Effector CD8-positive, alpha-beta T cell (primary cell): ENCODE data around the gene RNF227.
A peak's percentile ranks its signal among the peaks of the same experiment; 100 is the strongest.

Source experiments
- DNase-seq: peaks from one replicate; lab custom pipeline; 2025; lab: John Stamatoyannopoulos, UW

RNF227 gene

DNA sequence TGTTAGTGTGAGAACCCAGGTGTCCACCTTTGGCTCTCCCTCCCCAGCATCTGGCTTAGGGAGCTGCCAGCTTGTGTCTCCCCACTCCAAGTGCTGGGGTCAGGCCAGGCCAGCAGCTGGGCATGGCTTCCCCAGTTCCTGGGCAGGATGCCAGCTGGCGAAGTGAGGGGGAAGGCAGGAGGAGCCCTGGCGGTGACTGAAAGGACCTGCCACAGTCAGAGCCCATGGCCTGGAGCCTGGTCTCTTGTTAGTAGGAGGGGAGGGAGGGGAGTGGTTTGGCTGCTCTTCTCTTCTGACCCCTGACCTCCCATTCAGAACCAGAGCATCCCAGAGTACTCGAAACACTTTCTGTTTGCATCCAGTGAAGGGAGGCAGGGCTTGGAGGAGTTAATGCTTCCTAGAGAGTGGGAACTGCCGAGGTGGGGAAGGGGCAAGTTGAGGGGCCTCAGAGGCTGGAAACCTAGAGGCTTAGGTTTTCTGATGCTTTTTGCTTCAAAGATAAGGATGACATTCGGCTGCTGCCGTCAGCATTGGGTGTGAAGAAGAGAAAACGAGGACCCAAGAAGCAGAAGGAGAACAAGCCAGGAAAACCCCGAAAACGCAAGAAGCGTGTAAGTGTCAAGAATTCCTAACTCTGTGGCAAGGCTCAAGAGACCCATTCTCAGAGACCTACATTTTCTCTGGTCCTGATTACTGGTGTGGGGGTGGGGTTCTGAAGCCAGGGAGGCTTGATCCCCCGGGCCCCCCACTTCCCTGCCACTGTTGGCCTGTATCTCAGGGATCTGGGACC, 26.7 kb downstream of the RNF227 start:
- DNase-seq = peak; percentile 21

DNA sequence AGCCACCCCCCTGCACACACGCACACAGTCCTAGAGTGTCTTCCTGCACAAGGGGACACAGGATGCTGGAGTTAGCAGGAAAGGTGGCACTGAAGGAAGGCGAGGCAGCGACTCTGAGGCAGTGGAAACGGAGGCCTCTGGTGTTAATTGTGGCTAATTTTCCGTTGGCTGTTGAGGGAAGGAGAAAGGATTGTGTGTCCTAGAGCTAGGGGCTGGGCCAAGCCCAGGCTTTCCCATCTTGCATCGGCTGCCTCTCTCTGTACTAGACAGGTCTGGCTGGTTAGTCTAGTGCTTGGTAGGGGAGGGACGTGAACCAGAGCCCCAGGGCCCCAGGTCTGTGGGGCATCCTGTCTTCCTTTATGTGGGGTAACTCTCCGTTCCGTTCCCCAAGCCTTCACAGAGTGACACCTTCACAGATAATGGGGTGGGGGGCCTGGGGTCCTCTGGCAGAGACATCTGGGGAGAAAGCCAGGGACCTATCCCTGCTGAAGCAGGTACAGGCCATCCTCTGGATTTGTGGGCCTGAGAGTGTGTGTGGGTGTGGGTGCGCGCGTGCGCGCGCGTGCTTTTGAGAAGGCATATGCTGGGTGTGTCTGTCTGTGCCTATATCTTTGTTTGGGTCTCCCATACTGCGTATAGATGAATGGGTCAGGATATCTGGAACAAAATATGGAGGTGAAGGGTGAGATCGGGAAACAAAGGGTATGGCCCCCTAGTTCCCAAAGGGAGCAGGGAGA, 27.7 kb downstream of the RNF227 start, which contains the start of gene CHD3:
Gene CHD3, plus strand, starts transcription at position 606 of the 737 bp plus-strand sequence. CDS start 212 bp downstream, outside the sequence.
- DNase-seq = no peak

DNA sequence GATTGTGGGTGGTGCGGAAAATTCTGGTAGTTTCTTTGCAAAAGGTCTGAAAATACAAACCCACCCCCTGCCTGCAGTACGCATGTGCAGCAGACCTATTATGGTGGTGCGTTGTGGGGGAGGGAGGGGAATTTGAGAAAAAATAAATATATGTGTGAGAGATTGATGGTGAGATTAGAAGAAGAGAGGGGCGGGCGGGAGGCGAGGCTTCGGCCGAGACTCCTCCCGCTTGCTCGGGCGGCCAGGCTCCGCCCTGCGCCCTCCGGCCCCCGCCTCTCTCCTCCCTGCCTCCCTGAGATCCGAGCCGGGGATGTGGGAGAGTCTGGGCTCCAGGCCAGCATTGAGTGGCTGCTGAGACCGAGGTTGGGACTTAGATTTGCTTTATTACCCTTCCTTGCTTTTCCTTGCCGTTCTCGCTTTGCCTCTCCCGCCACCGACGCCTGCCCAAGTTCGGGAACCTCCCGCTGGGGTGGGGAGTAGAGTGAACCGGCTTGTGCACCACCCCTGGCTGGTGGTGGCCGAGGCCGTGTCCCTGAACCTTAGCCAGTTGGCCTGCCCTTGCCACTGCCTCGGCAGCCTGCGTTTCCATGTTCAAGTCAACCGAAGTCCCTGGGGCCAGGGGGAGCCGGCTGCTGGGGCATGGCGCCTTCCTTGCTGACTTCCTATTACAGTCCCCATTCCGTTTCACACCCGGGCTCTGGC, 28.5 kb downstream of the RNF227 start:
- DNase-seq = peak; percentile 80

DNA sequence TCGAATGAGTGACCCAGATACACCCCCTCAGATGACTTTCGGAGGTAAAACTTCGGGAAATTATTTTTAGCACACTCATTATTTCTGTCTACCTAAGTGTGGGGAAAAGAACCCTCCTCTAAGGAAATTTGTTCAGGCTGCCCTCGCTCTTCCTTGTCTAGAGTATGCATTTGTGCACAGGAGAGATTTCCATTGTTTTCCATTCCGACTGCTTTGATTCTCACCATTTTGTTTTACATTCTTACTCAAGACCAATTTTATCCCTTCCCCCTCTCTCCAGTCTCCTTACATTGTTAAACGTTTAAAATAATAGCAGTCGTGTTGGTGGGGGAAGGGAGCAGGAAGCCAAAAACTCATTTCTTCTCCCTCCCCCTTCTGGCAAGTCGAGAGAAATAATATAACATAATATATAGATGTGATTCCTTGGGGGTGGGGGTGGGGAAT, 29.0 kb downstream of the RNF227 start:
- DNase-seq = no peak

DNA sequence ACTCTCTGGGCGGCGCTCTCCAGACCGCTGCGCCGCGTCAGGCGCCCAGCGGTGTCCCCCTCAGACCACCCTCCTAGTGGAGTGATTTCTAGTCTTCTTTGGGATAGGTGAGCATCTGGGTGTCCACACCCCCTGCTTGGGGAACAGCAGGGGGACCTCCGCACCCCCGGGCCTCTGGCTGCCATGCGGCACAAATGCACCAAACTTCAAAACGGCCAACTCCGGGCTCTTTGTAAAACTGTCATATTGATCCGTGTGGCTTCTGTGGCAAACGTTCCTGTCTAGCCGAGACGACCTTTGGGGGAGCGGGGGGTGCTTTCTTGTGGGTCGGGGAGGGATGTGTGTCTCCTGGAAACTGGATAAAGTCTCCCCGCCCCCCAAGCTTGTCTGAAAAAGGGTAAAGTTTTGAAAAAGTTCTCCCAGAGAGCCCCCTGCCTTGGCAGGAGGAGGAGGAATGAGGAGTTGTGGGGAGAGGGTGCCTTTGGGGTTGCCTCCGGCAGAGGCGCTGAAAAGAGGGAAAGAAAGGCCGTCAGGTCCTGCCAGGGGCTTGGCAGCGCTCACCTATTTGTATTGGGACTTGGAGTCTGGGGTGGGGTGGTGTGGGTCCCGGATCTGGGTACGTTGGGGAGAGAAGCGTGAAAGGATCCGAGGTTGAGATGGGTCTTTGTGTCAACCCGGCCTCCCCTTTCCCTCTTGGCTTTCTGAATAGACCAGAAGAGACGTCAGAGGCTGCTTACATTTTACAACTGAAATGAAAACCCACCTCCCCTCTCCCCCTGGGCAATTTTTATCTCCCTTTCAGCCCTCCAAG, 29.7 kb downstream of the RNF227 start:
- DNase-seq = peak; percentile 65

DNA sequence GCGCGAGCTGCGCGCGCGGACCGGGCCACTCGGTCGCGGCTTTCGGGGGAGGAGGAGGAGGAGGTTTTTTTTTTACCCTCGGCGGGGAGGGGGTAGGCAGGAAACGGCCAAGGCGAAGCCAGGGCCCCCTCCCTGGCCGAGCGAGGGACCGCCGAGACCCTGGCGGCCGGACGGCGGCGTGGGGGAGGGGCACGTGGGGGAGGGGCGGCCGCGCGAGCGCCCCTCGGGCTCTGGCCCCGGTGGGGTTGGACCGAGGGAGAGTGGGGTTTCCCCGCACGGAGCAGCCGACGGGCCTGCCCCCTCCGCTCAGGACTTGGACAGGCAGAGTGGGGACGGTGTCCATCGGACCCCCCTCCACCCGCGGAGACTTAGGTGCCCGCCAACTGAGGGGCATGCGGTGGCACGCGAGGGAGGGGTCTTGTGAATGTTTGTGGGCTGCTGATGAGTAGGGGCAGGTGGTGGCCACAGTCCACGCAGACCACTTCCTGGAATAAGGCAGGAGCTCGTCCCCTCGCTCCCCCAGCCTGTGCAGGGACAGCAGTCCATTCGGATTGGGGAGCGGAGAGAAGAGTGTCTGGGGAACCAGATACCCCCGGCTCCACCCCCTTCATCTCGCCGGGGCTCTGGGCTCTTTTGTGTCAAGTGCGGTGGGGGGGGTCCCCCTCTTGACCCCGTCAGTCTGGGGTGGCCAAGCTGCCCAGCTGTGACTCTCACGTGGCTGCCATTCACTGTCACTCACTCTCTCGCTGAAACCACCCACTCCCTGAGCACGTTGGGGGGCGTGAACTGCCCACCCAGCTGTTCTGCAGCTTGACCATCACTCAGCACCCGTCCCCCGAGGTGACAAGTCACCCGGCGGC, 30.5 kb downstream of the RNF227 start:
- DNase-seq = peak; percentile 29

DNA sequence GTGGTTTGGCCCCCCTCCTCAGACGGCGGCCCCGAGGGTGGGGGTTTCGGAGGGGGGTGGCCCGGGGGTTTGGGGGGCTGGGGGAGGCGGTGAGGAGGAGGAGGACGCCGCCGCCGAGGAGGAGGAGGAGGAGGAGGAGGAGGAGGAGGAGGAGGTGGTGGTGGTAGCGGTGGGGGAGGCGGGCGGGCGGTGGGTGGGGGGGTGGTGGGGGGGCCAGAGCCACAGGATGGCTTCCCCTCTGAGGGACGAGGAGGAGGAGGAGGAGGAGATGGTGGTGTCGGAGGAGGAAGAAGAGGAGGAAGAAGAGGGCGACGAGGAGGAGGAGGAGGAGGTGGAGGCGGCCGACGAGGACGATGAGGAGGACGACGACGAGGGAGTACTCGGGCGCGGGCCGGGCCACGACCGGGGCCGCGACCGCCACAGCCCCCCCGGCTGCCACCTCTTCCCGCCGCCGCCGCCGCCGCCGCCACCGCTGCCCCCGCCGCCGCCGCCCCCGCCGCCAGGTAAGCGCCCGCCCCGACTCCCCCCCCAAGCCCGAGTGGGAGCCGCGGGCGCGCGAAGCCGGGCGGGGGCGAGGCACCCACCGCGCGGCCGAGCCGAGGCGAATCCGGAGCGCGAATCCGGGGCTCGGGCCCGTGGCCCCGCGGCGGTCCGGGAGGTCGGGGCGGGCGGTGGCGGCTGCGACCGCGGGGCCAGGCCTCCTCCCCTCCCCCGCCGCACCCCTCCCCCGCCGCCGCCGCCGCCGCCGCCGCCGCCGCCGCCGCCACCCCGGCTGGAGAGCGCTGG, 31.3 kb downstream of the RNF227 start:
- DNase-seq = peak; percentile 9

DNA sequence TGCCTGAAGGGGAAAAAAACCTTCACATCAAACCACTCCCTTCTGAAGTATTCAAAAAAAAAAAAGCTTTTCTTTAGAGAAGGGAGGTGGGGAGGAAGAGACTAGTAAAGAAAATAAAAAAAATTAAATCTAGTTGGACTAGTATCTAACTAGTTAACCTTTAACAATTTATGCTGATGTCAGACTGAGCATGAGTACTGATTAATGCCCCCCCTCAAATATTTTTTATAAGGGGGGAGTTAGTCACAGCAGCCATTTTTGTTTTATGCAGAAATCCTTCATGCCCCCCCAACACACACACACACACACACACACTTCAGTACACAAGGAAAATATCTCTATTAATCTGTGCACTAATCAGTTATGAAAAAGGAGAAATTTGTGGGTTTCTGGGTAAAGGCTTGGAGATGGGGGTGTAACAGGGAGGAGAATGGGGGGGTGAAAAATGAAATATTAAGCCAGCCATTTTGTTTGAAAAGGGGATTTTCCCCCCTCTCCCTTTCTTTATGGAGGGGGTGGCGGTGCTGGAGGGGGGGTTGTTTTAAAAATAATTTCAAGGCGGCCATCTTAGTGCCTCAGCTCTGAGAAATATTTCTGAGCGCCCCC, 32.2 kb downstream of the RNF227 start:
- DNase-seq = peak; percentile 34

DNA sequence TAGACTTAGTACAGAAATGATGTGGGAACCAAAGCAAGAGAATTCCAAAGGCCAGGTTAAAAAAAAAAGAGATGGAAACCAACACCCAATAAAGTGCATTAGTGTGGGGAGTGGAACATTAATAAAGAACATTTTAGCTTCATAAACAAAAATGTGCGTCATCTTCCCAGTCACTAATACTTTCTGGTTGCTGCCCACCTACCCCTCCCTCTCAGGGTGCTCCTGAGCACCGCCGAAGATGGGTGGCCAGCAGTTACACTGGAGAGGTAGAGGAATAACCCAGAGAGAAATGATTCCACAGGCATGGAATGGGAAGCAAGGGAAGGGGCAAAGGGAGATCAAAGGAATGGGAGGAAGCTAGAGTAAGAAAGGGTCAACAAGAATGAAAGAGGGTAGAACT, 33.5 kb downstream of the RNF227 start:
- DNase-seq = no peak

DNA sequence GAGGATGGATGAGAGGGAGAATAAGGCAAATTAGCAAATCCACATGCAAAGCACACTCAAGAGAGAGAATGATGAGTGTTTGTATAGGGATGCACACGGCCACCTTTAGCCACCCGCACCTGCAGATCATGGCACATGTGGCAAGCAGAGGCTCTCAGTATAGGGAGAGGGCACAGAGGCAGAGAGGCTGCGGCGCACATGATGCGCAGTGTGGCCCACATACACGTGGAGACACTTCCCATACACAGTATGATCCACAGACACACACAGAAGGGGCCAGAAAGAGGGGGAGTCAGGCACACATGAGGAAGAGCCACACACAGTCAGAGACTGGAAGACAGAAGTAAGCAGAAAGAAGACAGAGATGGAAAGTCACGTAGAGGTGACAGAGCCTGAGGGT, 34.0 kb downstream of the RNF227 start:
- DNase-seq = no peak

DNA sequence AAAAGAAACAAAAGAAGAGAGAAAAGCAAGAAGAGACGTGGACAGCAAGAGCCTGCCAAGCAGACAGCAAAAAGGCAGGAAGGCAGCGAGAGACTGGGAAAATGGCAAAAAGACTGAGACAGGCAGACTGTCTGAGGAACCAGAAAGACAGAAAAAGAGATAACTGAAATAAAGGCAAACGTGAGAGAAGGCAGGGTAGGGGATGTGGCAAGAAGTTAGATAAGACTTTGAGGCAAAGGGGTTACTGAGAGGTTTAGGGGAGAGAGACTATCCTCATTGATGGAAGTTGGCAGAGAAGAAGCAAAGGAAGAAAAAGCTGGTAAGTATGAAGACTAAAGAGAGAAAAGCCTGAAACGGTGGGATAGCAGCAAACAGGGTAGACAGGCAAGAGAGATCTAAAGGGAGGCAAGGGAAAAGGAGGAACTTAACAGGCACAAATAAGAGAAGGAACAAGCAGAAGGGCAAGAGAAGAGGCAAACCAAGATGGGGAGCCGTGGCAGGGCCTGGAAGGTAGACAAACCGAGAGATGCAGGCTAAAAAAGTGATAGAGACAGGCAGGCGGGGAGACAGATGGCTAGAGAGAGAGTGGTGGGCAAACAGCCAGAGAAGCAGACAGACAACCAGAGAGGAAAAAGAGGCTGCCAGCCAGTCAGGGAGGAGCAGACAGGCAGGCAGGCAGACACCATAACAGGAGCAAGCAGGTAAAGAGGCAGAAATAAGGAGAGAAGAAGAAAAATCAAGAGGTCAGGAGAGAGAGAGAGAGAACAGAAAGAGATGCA, 34.6 kb downstream of the RNF227 start:
- DNase-seq = no peak

DNA sequence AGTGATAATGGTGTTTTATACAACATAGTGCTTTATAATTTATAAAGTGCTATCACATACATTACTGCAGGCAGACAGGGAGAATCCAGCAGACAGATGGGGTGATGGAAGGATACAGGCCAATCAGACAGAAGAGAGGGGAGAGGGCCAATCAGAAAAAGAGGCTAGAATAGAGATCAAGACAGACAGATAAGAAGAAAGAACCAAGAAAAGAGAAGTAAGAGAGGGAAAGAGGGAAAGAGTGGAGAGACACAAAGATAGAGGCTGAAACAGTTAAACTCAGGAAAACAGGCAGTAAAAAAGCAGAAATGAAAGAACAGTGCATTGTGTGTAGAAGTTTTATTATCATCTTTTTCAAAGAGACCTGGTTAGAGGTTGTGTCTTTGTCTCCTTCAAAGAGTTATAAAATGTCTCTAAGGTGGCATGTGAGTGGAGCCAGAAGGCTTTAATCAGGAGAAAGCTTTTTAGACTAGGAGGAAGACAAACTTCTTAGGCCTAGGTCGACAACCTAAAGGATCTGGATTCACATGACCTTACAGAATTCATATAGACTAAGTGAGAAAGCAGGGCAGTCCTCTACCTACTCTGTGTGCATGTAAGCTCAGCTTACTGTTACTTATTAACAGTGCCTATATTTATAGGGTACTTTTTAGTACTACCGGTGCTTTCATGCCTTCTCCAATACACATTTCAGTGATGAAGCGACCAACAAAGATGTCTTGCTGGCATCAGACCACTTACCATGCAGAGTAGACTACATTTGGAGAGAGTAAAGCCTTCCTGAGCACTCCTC, 35.8 kb downstream of the RNF227 start:
- DNase-seq = no peak

DNA sequence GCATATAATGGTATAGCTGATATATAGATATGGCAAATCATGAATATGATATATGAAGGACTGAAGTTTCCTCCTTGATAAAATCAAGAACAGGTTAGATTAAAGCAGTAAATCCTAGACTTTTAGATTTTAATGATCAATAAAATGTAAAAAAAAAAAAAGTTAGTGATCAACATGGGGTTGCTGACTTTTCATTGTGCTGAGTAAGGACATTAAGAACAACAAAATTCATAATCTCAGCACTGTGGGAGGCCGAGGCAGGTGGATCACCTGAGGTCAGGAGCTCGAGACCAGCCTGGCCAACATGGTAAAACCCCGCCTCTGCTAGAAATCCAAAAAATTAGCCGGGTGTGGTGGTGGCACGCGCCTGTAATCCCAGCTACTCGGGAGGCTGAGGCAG, 37.9 kb downstream of the RNF227 start:
- no peak for DNase-seq

DNA sequence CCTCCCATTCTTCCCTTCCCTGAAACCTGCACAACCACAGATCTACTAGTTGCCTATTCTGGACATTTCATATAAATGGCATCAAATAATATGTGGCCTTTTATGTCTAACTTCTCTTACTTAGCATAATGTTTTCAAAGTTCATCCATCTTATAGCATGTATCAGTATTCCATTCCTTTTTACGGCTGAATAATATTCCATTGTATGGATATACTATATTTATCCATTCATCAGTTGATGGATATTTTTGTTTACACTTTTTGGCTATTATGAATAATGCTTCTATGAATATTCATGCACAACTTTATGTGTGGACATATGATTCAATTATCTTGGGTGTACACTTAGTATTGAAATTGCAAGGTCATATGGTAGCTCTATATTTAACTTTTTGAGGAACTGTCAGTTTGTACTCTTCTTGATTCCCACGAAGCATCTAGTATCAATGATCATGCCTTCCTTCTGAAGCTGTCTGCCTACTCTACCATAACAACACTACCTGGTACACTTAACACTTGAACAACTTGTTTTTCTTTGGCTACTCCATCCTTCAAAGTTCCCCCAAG, 40.2 kb downstream of the RNF227 start:
- no peak for DNase-seq

DNA sequence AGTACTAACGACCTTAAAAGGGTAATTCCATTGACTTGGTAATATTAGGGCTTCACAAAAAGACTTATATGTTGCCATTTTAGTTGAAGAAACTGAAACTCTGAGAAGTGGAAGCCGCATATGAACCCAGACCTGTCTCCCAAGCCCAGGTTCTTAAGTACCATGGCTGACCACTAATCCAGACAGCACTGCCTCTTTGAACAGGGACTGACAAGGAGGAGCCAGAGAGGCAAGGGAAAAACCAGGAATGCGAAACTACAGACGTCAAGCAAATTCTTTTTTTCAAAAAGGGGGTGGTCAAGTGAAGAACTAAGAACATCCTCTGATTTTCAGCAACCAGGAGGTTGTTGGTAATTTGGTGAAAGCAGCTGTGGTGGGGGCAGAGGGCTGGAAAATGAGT, 43.0 kb downstream of the RNF227 start:
- DNase-seq = no peak

DNA sequence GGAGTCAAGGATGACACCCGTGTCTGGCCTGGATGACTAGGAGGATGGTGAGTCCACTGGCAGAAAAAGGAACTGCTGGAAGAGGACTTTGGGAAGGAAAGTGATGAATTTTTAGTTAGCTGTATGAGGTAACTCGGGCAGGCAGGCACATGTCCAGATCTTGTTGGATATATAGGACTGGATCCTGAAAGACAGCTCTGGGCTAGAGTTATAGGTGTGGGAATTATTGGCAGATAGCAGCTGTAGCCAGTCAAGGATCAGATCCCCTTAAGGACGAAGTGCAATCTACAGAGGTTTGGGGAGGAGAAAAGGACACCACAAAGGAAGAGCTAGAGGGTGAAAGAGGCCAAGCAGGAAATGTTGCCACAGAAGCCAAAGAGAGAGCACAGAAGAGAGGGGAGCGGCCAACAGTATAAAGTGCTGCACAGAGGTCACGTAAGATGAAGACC, 48.2 kb downstream of the RNF227 start:
- no peak for DNase-seq

DNA sequence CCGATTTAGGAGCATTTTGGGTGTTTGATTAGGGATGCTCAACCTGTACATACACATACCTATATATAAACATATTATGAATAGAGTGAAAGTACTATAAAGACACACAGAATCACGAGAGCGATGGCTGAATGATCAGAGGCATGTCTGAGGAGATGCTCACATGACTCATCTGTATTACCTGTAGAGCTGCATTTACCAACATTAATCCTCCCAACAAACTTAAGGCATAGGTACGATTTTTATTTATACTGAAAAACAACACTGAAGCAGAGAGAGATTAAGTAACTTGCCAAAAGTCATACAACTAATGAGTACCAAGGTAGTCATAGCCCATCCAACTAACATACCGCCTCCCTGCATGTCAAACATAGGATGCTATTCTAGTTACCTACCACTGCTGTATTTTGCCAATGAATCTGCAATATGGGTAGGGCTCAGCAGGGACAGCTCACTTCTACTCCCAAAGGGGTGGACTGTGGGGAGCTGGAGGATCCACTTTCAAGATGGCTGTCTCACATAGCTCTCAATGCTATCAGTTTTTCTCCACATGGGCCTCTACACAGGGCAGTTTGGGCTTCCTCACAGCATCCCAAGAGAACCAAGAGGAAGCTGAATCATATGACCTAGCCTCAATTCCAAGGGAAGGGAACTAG, 51.0 kb downstream of the RNF227 start:
- DNase-seq = no peak
